HEK293 (cell line): ENCODE results near the gene CUEDC1.
A peak's percentile ranks its signal among the peaks of the same experiment; 100 is the strongest.
"Not testable (repeated sequence)": the region's sequence is repeated elsewhere in the genome, so short reads cannot be mapped to it uniquely, and the experiment has no call there.

Experiments used
- CTCF ChIA-PET: fragments of 350-600 bp; formaldehyde crosslinking; extraction: SDS; loops from one replicate; lab custom pipeline; 2021; ENCODE audit warnings: antibody characterized with exemption; lab: Yijun Ruan, JAX
- POLR2A ChIA-PET: fragments of 300-600 bp; formaldehyde crosslinking; extraction: SDS; loops from one replicate; lab custom pipeline; 2020; ENCODE audit warnings: antibody characterized with exemption, inconsistent platforms; lab: Yijun Ruan, JAX
- H3K27ac ChIP-seq: fragments of 200-500 bp; sonication (Bioruptor generic); 2 replicates; pipeline ENCODE4 v1.5.1; 2014; ENCODE audit warnings: low read depth, low read length, control low read depth, inconsistent platforms; ENCODE audit errors: extremely low read depth
- H3K36me3 ChIP-seq, 2 experiments: fragments of 200-500 bp in 1 of 2; sonication (Bioruptor generic) in 1 of 2; 1 replicate in 1 of 2; 2 replicates in 1 of 2; pipeline ENCODE4 v1.5.1; 2014 to 2017; ENCODE audit warnings: inconsistent platforms in 2 of 2, low read length in 2 of 2; ENCODE audit not compliant: control insufficient read depth in 2 of 2, insufficient read depth in 1 of 2
- H3K4me1 ChIP-seq: fragments of 200-500 bp; sonication (Bioruptor generic); 2 replicates; pipeline ENCODE4 v1.5.1; 2014; ENCODE audit warnings: mild to moderate bottlenecking, low read length, inconsistent platforms; ENCODE audit not compliant: control insufficient read depth, insufficient read depth
- H3K4me3 ChIP-seq: 2 replicates; pipeline ENCODE4 v1.5.1; 2011; ENCODE audit warnings: low read depth, mild to moderate bottlenecking, control low read depth, low read length, moderate library complexity
- H3K9me3 ChIP-seq: fragments of 200-500 bp; sonication (Bioruptor generic); 2 replicates; pipeline ENCODE4 v1.5.1; 2014; ENCODE audit warnings: low read depth, low read length, inconsistent platforms; ENCODE audit not compliant: control insufficient read depth, insufficient read depth
- CTCF ChIP-seq: fragments of 450-650 bp; formaldehyde crosslinking; IDR thresholded peaks from 2 replicates; pipeline ENCODE4 v1.5.1; 2016; ENCODE audit warnings: missing biosample characterization, missing genetic modification characterization
- GLI2 ChIP-seq: fragments of 450-650 bp; formaldehyde crosslinking; IDR thresholded peaks from 2 replicates; pipeline ENCODE4; 2017; ENCODE audit warnings: missing biosample characterization, missing genetic modification characterization, low read depth, borderline replicate concordance
- KLF9 ChIP-seq: fragments of 450-650 bp; formaldehyde crosslinking; IDR thresholded peaks from 2 replicates; pipeline ENCODE4 v1.5.1; 2016; ENCODE audit warnings: missing biosample characterization, missing genetic modification characterization, low read depth
- PRDM1 ChIP-seq: fragments of 450-650 bp; formaldehyde crosslinking; IDR thresholded peaks from 2 replicates; pipeline ENCODE4; 2016; ENCODE audit warnings: missing biosample characterization, missing genetic modification characterization
- REST ChIP-seq: fragments of 450-650 bp; formaldehyde crosslinking; IDR thresholded peaks from 2 replicates; pipeline ENCODE4 v1.5.1; 2016; ENCODE audit warnings: missing biosample characterization, missing genetic modification characterization
- ZIC2 ChIP-seq: fragments of 450-650 bp; formaldehyde crosslinking; IDR thresholded peaks from 2 replicates; pipeline ENCODE4 v1.5.1; 2016; ENCODE audit warnings: missing biosample characterization, missing genetic modification characterization
- ZNF121 ChIP-seq: fragments of 450-650 bp; formaldehyde crosslinking; IDR thresholded peaks from 2 replicates; pipeline ENCODE4 v1.5.1; 2016; ENCODE audit warnings: missing biosample characterization, missing genetic modification characterization
- ZNF169 ChIP-seq: fragments of 450-650 bp; formaldehyde crosslinking; IDR thresholded peaks from 2 replicates; pipeline ENCODE4 v1.5.1; 2016; ENCODE audit warnings: missing biosample characterization, missing genetic modification characterization
- ZNF174 ChIP-seq: fragments of 450-650 bp; formaldehyde crosslinking; IDR thresholded peaks from 2 replicates; pipeline ENCODE4 v1.5.0; 2017; ENCODE audit warnings: missing biosample characterization, mild to moderate bottlenecking, missing genetic modification characterization
- ZNF221 ChIP-seq: fragments of 450-650 bp; formaldehyde crosslinking; IDR thresholded peaks from 2 replicates; pipeline ENCODE4 v1.5.1; 2017; ENCODE audit warnings: missing biosample characterization, missing genetic modification characterization, borderline replicate concordance
- ZNF280C ChIP-seq: fragments of 450-650 bp; formaldehyde crosslinking; IDR thresholded peaks from 2 replicates; pipeline ENCODE4 v1.5.1; 2016; ENCODE audit warnings: missing biosample characterization, missing genetic modification characterization
- ZNF292 ChIP-seq: fragments of 450-650 bp; formaldehyde crosslinking; IDR thresholded peaks from 2 replicates; pipeline ENCODE4 v1.5.1; 2016; ENCODE audit warnings: low read depth, missing biosample characterization, missing genetic modification characterization, borderline replicate concordance
- ZNF555 ChIP-seq: fragments of 450-650 bp; formaldehyde crosslinking; conservative IDR thresholded peaks from 2 replicates; pipeline ENCODE4 v1.5.1; 2017; ENCODE audit warnings: missing biosample characterization, mild to moderate bottlenecking, missing genetic modification characterization, inconsistent platforms
- ZNF660 ChIP-seq: fragments of 450-650 bp; IDR thresholded peaks from 2 replicates; pipeline ENCODE4 v1.5.1; 2018; ENCODE audit warnings: missing biosample characterization, mild to moderate bottlenecking, missing genetic modification characterization
- ZNF677 ChIP-seq: fragments of 450-650 bp; IDR thresholded peaks from 2 replicates; pipeline ENCODE4 v1.5.0; 2018; ENCODE audit warnings: missing biosample characterization, mild to moderate bottlenecking, missing genetic modification characterization, moderate library complexity

The CUEDC1 gene

GRCh38 chr17:57923182-57923872 is 31.9 kb downstream of the CUEDC1 start:
- H3K27ac ChIP-seq, result no peak overlapping the region; the same call in 1 of the 2 replicates
- peaks cover 38% of the 10 kb centered on the region for H3K4me1 ChIP-seq
- no peaks in the 10 kb centered on the region for H3K36me3 ChIP-seq
- CTCF ChIA-PET, result interaction anchor here (1.1 to 1.3 kb wide), 2 partner anchors 12 to 16 kb away, joined by 3 read pairs; no protein-coding TSS in a partner anchor
- TF ChIP-seq GLI2 (tag by site-specific recombination), result no peak
- TF ChIP-seq, all 188 proteins: peak for 0
- H3K9me3 ChIP-seq, result no peaks in the 10 kb centered on the region
- POLR2A ChIA-PET, result interaction anchor here (0.5 to 1.0 kb wide), 3 partner anchors 17 to 153 kb away, joined by 3 to 4 read pairs (median 3); no protein-coding TSS in a partner anchor
- H3K4me3 ChIP-seq, result no peak overlapping the region

- H3K9me3 ChIP-seq, H3K4me3 ChIP-seq, POLR2A ChIA-PET, H3K27ac ChIP-seq, H3K36me3 ChIP-seq: not testable (repeated sequence)
- CTCF ChIA-PET, result interaction anchor here (1.3 kb wide), 1 partner anchor 12 kb away, joined by 3 read pairs; no protein-coding TSS in a partner anchor
- peak; percentile 91 for TF ChIP-seq ZNF121 (tag by site-specific recombination)
- H3K4me1 ChIP-seq, result peaks cover 40% of the 10 kb centered on the region
Measured at GRCh38 chr17:57922745-57923144, 32.5 kb downstream of the CUEDC1 start.

- peaks cover 30% of the 10 kb centered on the region for H3K4me1 ChIP-seq
- no peak for TF ChIP-seq ZNF221 (tag by site-specific recombination)
- TF ChIP-seq PRDM1 (tag by site-specific recombination), result peak; percentile 52; the same call in 1 of the 2 replicates
- no peaks in the 10 kb centered on the region for H3K36me3 ChIP-seq
- no peaks in the 10 kb centered on the region for H3K9me3 ChIP-seq
- H3K4me3 ChIP-seq, result no peak overlapping the region
- ChIA-PET POLR2A (no interaction called here), CTCF (interaction anchor here (0.5 to 0.9 kb wide), 3 partner anchors 32 to 274 kb away, joined by 3 read pairs; no protein-coding TSS in a partner anchor)
- no peak overlapping the region for H3K27ac ChIP-seq
Measured at GRCh38 chr17:57920916-57921703, 34.1 kb downstream of the CUEDC1 start.

- Histone ChIP-seq H3K9me3 (no peaks in the 10 kb centered on the region), H3K4me3 (no peak overlapping the region), H3K36me3 (no peaks in the 10 kb centered on the region), H3K27ac (no peak overlapping the region), H3K4me1 (peaks cover 31% of the 10 kb centered on the region)
- ChIA-PET POLR2A (interaction anchor here (1.4 kb wide), 1 partner anchor 163 kb away, joined by 3 read pairs; the partner anchor contains the start of gene DYNLL2), CTCF (interaction anchor here (0.9 kb wide), 1 partner anchor 33 kb away, joined by 3 read pairs; no protein-coding TSS in a partner anchor)
- TF ChIP-seq CTCF (no peak), ZNF169 (tag by site-specific recombination) (no peak), ZNF292 (tag by site-specific recombination) (no peak), REST (tag by site-specific recombination) (no peak), ZNF555 (tag by site-specific recombination) (no peak), ZIC2 (tag by site-specific recombination) (no peak), ZNF174 (tag by site-specific recombination) (no peak), ZNF677 (tag by site-specific recombination) (no peak), ZNF280C (tag by site-specific recombination) (no peak), KLF9 (tag by site-specific recombination) (no peak), ZNF660 (no peak)
- TF ChIP-seq, all 188 proteins: peak for 0
Measured at GRCh38 chr17:57919918-57920317, 35.3 kb downstream of the CUEDC1 start.
